ENCODE results near the gene OLFML2B.
A peak's percentile ranks its signal among the peaks of the same experiment; 100 is the strongest.

OLFML2B gene

DNA sequence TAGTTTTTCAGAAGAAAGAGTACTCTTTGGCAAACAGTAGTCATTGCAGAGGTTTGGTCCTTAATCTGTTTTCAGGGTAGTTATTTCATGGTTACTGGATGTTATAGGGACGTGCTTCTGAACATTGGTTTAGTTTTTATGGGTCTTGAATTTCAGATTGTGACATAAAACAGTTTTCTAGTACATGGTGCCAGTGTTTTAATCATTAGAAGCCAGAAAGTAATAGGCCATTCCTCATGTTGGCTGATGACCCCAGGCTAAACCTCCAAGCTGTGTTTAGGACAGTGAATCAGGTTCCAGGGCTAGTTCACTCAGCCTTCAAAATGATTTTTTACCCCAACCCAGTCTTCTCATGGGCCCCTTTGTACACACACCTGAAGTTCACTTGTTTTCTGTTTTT is 73.3 kb downstream of the OLFML2B start:
- no peak overlapping the region for H3K9ac ChIP-seq (ENCODE audit: insufficient read length)
- no peak overlapping the region for H3K4me3 ChIP-seq
- H3K27ac ChIP-seq: no peak overlapping the region
- no peak for DNase-seq (ENCODE audit: low read depth, low spot score)
- no peak for TF ChIP-seq EZH2 (IDR thresholded peaks at IDR 0.05)
- TF ChIP-seq FOXP2 (optimal IDR thresholded peaks at IDR 0.05; ENCODE audit: control extremely low read depth, extremely low read length, insufficient read depth): no peak
- no peak for TF ChIP-seq POLR2AphosphoS5 (IDR thresholded peaks at IDR 0.05; ENCODE audit: borderline replicate concordance, low read depth, low read length)
- peaks cover 7% of the 10 kb centered on the region; the same call in 1 of the 2 replicates for H3K9me3 ChIP-seq (ENCODE audit: low read depth, low read length)
- H3K36me3 ChIP-seq (ENCODE audit: insufficient read depth, low read length): peaks cover 4% of the 10 kb centered on the region; the same call in 1 of the 2 replicates

DNA sequence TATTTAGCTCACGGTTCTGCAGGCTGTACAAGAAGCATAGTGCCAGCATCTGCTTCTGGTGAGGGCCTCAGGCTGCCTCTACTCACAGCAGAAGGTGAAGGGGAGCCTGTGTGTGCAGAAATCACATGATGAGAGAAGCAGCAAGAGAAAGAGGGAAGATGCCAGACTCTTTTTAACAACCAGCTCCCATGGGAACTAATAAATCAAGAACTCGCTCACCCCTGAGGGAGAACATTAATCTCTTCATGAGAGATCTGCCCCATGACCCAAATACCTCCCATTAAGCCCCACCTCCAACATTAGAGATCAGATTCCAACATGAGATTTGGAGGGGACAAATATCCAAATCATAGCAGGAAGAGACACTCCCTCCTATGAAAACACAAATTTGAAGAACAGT is 74.1 kb downstream of the OLFML2B start:
- H3K27ac ChIP-seq: no peak overlapping the region
- no peak for DNase-seq (ENCODE audit: low read depth, low spot score)
- peaks cover 7% of the 10 kb centered on the region; the same call in 1 of the 2 replicates for H3K9me3 ChIP-seq (ENCODE audit: low read depth, low read length)
- H3K9ac ChIP-seq (ENCODE audit: insufficient read length): no peak overlapping the region
- no peak overlapping the region for H3K4me3 ChIP-seq
- H3K36me3 ChIP-seq (ENCODE audit: insufficient read depth, low read length): peaks cover 4% of the 10 kb centered on the region
- TF ChIP-seq POLR2AphosphoS5 (IDR thresholded peaks at IDR 0.05; ENCODE audit: borderline replicate concordance, low read depth, low read length) (no peak), EZH2 (IDR thresholded peaks at IDR 0.05) (no peak), FOXP2 (optimal IDR thresholded peaks at IDR 0.05; ENCODE audit: control extremely low read depth, extremely low read length, insufficient read depth) (no peak)

DNA sequence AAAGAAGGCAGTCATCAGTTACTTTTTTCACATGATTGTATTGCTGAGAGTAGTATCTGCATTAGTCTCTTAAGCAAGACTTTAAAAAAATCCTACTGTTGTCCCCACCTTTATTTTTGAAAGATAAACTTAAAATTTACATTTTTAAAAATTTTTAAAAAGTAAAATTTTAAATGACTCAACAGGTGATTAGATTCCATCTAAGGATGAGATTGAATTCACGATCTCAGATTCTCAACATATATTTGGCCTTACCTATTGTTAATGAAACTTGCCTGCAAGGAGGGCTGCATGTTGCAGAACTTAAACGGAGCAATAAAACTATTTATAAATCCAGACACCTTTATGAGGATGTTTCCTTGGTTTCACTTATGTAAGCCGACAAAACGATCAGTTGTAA is 75.2 kb downstream of the OLFML2B start:
- TF ChIP-seq POLR2AphosphoS5 (IDR thresholded peaks at IDR 0.05; ENCODE audit: borderline replicate concordance, low read depth, low read length) (no peak), FOXP2 (optimal IDR thresholded peaks at IDR 0.05; ENCODE audit: control extremely low read depth, extremely low read length, insufficient read depth) (no peak), EZH2 (IDR thresholded peaks at IDR 0.05) (no peak)
- peaks cover 7% of the 10 kb centered on the region; the same call in 1 of the 2 replicates for H3K9me3 ChIP-seq (ENCODE audit: low read depth, low read length)
- no peak overlapping the region for H3K4me3 ChIP-seq
- peaks cover 4% of the 10 kb centered on the region for H3K36me3 ChIP-seq (ENCODE audit: insufficient read depth, low read length)
- DNase-seq (ENCODE audit: low read depth, low spot score): no peak
- no peak overlapping the region for H3K9ac ChIP-seq (ENCODE audit: insufficient read length)
- no peak overlapping the region for H3K27ac ChIP-seq

DNA sequence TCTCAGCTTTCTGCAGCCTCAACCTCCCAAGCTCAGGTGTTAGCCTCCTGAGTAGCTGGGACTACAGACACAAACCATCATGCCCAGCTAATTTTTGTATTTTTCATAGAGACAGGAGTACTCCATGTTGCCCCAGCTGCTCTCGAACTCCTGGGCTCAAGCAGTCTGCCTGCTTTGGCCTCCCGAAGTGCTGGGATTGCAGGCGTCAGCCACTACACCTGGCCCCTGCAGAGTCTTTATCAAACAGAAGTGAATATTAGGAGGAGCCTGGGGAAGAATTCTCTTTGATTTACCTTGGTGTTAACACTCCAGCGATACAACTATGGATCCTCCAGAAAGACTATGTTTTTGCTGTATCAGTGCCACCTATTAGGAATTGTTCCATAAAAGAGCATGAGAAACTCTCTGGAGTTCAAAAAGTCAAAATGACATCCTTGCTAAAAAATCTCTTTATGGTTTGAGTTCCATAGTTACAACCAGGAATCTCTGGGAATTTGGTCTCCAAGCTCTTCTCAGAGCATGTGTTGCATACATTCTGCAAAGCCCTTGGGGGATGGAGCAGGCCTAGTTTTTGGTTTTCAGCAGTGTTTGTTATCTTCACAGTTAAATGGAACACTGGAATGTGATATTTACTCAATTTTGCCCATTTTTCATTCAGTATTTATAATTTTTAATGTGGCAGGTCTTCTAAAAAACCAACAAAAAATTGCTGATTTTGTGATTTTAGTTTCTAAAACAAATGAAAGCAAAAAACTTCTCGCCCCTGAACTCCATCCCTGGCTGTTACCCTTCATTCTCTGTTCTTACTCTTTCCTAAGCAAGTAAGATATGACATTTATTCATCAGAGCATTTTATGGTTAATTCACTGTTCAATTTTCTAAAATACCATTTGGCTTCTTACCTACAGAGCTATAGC is 77.3 kb downstream of the OLFML2B start:
- Histone ChIP-seq H3K9me3 (ENCODE audit: low read depth, low read length) (peaks cover 7% of the 10 kb centered on the region; the same call in 1 of the 2 replicates), H3K27ac (peak overlapping the region; percentile 63), H3K9ac (ENCODE audit: insufficient read length) (no peak overlapping the region), H3K36me3 (ENCODE audit: insufficient read depth, low read length) (peaks cover 4% of the 10 kb centered on the region), H3K4me3 (0 out of 2 replicates have a peak overlapping the region, but pooled peaks have one; percentile 7)
- TF ChIP-seq FOXP2 (optimal IDR thresholded peaks at IDR 0.05; ENCODE audit: control extremely low read depth, extremely low read length, insufficient read depth) (no peak), POLR2AphosphoS5 (IDR thresholded peaks at IDR 0.05; ENCODE audit: borderline replicate concordance, low read depth, low read length) (no peak), EZH2 (IDR thresholded peaks at IDR 0.05) (no peak)
- no peak for DNase-seq (ENCODE audit: low read depth, low spot score)

DNA sequence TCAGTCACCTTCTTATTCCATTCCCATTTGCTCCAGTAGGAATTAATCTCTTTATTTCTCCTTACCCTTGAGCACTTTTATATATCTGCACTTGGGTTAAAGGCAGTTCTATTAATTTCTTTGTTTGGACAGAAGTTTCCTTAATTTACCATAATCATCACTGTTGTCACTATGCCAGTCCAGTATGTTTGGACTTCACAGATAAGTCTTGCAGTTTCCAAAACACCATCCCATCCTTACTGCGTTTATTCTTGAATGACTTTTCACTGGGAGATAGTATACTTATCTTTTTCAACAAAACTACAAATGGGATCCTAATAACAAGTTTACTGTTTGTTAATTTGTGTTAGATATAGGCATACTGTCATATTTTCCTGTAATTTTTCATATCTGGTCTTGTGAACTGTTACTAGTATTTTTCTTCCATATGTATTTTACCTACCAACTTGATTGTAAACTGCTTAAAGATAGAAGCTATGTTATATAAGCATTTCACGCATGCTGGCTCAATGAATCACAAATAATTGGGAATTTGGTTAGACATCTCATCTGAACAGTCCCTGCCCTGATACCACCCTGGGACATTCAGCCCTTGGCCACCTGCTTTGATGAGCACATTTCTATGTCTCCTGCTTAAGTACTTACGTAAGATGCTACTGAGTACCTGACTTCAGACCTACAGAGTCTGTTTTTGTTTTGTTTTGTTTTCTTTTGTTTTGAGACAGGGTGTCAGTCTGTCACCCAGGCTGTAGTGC is 78.2 kb downstream of the OLFML2B start:
- Histone ChIP-seq H3K9me3 (ENCODE audit: low read depth, low read length) (peaks cover 7% of the 10 kb centered on the region; the same call in 1 of the 2 replicates), H3K36me3 (ENCODE audit: insufficient read depth, low read length) (peaks cover 4% of the 10 kb centered on the region), H3K9ac (ENCODE audit: insufficient read length) (no peak overlapping the region), H3K27ac (no peak overlapping the region), H3K4me3 (no peak overlapping the region)
- no peak for DNase-seq (ENCODE audit: low read depth, low spot score)
- TF ChIP-seq POLR2AphosphoS5 (IDR thresholded peaks at IDR 0.05; ENCODE audit: borderline replicate concordance, low read depth, low read length) (no peak), FOXP2 (optimal IDR thresholded peaks at IDR 0.05; ENCODE audit: control extremely low read depth, extremely low read length, insufficient read depth) (no peak), EZH2 (IDR thresholded peaks at IDR 0.05) (no peak)

DNA sequence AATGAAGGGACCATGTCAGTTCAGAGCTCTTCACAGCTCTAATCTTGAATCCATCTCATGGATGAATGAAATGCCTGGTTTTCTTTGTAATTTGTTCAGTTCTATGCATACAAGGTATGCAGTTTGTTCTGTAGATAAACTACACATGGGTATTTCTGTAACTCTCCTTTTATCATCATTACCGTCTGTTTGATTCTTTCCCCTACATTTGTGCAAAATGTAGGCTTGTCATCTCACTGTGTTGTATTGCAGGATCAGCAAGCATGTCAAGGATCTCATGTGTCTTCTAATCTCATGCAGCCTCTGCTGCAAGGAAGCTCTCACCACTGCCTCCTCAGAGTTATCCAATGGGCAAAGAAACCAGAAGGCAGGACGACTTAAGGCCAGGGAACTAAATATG is 79.3 kb downstream of the OLFML2B start:
- H3K9me3 ChIP-seq (ENCODE audit: low read depth, low read length): 0 out of 2 replicates have a peak, but pooled peaks cover 3% of the 10 kb centered on the region
- H3K36me3 ChIP-seq (ENCODE audit: insufficient read depth, low read length): no peaks in the 10 kb centered on the region; the same call in 1 of the 2 replicates
- H3K9ac ChIP-seq (ENCODE audit: insufficient read length): no peak overlapping the region
- no peak overlapping the region for H3K4me3 ChIP-seq
- no peak for DNase-seq (ENCODE audit: low read depth, low spot score)
- H3K27ac ChIP-seq: no peak overlapping the region
- no peak for TF ChIP-seq FOXP2 (optimal IDR thresholded peaks at IDR 0.05; ENCODE audit: control extremely low read depth, extremely low read length, insufficient read depth)
- TF ChIP-seq EZH2 (IDR thresholded peaks at IDR 0.05): no peak
- no peak for TF ChIP-seq POLR2AphosphoS5 (IDR thresholded peaks at IDR 0.05; ENCODE audit: borderline replicate concordance, low read depth, low read length)

DNA sequence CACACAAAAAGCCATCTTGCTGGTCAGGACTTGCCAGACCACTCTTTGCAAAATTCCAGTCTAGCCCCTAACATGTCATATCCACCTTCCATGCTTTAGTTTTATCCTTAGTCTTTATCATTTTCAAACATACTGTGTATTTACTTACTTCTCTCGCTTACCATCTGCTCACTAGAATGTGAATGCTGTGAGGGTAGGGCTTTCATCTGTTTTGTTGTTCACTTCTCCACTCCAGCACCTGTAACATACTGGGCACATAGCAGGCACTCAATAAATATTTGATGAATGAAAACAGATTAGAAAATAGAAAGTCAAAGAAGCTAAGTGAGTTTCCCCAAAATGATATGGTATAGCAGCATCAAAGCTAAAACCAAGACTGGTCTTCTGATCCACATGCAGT is 79.9 kb downstream of the OLFML2B start:
- Histone ChIP-seq H3K27ac (no peak overlapping the region), H3K36me3 (ENCODE audit: insufficient read depth, low read length) (no peaks in the 10 kb centered on the region; the same call in 1 of the 2 replicates), H3K4me3 (no peak overlapping the region), H3K9me3 (ENCODE audit: low read depth, low read length) (no peaks in the 10 kb centered on the region), H3K9ac (ENCODE audit: insufficient read length) (no peak overlapping the region)
- TF ChIP-seq FOXP2 (optimal IDR thresholded peaks at IDR 0.05; ENCODE audit: control extremely low read depth, extremely low read length, insufficient read depth): no peak
- TF ChIP-seq POLR2AphosphoS5 (IDR thresholded peaks at IDR 0.05; ENCODE audit: borderline replicate concordance, low read depth, low read length): no peak
- no peak for TF ChIP-seq EZH2 (IDR thresholded peaks at IDR 0.05)
- DNase-seq (ENCODE audit: low read depth, low spot score): no peak
